G401 (cell line): Measurements from ENCODE around the gene ATP12A. TPM values are rescaled to one million over a fixed set of nuclear protein-coding genes. Genes with fewer than 3 reads are reported as not detected.

Experiments
- DNase-seq: peaks from one replicate; pipeline ENCODE4 v3.0.0-alpha.2; 2015; ENCODE audit warnings: low spot score
- in situ Hi-C: cut with HindIII; loops from 2 replicates; pipeline ENCODE4 v1.10.0; 2016; ENCODE audit warnings: low sequenced_read_pairs, mixed read lengths
- total RNA-seq: library from RNA; depleted of rRNA; stranded (reverse); fragments of >200 nt; shearing (Covaris generic); gene quantifications from 2 replicates; pipeline ENCODE4 v1.2.3, GENCODE V29; 2014

The ATP12A gene
- total RNA-seq, 1 experiment from 2014 or later, result not detected

DNA sequence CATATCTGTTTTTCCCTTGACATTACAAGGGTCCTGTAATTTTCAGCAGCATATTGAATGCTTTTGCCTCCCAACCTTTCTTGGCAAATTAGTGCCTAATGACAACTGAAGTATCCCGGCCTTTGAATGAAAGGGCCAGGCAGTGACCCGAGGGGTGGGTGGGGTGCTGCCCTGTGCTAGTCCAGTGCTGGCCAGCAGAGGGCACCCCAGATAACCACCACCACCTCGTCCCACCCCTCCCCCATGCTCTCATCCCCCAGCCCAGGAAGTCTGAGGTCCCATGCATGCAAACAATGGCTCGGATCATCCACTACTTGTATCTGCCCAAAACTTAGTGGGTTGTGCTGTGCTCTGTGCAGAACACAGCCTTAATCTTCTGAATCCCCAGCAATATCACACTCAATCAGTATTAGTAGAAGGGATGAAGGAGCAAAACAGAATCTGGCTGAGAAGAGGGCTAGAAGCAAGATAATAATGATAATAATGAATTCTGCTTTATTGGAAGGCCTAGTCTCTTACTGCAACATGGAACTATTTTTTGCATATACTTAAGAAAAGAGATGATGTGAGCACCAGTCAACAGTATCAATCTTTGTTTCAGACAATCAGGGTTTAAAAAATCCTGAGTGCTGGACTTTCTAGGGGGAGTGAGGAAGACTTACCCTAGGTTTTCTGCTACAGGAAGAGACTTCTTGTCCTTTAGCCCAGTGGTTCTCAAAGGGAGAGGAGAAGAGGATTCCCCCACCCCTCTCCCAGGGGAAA lies 3.8 kb downstream of the ATP12A start:
- in situ Hi-C loops, result no loop called here
- no peak for DNase-seq

DNA sequence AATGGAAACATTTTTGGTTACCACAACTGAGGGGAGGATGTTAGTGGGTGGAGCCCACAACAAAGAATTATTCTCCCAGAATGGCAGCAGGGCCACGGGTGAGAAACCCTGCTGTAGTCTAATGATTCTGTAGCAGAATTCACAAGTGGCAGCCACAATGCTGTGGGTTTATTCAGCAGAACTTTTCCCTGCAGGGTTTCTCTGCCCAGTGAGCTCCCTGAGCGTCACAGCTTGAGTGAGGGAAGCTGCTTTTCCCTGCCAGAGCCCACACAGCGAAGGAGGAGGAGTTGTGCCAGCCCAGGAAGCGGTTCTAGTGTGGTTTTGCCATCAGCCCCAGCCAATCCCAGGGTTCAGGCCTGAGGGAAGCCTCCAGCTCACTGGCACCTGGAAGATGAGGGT lies 4.4 kb downstream of the ATP12A start:
- in situ Hi-C loops, result no loop called here
- no peak for DNase-seq

- in situ Hi-C loops, result no loop called here
- no peak for DNase-seq
Observed at GRCh38 chr13:24685314-24685713, 5.1 kb downstream of the ATP12A start.

GRCh38 chr13:24687611-24688010 lies 7.4 kb downstream of the ATP12A start:
- DNase-seq, result no peak
- in situ Hi-C loops, result no loop called here

DNA sequence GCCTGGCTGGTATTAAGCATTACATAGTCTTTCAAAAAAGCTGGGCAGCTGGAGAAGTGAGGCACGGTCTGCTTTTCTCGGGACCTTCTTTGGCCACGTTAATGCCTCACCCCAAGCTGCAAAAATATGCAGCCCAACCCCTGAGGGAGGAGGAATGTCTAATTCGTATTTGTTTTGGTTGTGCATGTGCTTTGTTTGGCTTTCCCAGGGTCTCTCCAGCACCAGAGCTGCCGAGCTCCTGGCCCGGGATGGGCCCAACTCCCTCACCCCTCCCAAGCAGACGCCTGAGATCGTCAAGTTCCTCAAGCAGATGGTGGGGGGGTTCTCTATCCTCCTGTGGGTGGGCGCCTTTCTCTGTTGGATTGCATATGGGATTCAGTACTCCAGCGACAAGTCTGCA lies 7.9 kb downstream of the ATP12A start:
- in situ Hi-C loops, result no loop called here
- no peak for DNase-seq

- in situ Hi-C loops, result no loop called here
- DNase-seq, result no peak
Observed at GRCh38 chr13:24688950-24689349, 8.7 kb downstream of the ATP12A start.

DNA sequence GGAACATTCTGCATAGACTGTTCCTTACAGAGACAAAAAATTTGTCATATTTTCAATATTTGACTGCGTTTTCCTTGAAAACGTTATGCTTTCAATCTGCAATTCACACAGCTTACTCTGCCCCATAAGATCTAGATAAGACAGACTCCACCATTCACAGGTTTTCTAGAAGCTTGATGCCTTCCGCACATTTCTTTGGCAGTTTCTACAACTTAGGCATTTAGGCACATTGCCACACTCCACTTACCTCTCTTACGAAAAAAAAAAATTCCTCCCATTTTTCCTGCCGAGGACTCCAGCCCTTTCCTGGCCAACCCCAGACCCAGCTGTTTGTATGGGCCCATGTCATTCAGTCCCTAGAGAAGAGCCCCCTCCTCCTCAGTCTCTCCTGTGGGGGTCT lies 11.2 kb downstream of the ATP12A start:
- in situ Hi-C loops, result no loop called here
- no peak for DNase-seq

- DNase-seq, result no peak
- in situ Hi-C loops, result no loop called here
Observed at GRCh38 chr13:24692561-24692960, 12.4 kb downstream of the ATP12A start.

- in situ Hi-C loops, result no loop called here
- peak; percentile 44 for DNase-seq
Observed at GRCh38 chr13:24693862-24694471, 13.8 kb downstream of the ATP12A start.

DNA sequence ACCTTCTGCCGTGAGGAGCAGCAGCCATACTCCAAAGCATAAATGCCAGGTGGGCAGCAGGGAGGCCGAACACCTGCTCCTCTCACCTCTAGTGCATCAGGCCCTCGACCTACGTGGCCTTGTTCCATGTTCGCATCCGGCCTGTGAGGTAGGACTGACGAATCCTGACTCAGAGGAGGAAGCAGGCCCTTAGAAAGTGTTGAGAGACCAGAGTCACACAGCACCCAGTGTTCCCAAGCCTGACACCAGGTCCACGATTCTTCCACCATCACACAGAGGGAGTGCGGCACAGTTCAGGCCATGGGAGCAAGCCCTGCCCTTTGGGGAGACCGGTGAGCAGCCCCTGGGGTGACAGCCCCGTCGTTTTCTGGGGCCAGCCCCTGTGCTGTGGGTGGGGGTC lies 14.7 kb downstream of the ATP12A start:
- no peak for DNase-seq
- in situ Hi-C loops, result no loop called here

DNA sequence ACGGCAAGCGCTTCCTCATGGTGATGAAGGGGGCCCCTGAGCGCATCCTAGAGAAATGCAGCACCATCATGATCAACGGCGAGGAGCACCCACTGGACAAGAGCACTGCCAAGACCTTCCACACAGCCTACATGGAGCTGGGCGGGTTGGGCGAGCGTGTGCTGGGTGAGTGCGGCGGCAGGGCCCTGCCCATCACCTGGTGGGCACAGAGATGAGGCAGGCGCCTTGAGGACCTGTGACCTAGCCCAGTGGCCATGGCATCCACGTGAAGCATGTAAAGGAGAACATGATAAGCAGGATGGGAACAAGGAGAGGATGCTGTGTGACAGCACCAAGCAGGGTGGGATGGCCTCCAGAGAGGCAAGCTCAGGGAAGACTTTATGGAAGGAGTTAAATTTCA lies 18.5 kb downstream of the ATP12A start:
- no peak for DNase-seq
- in situ Hi-C loops, result no loop called here

- in situ Hi-C loops, result no loop called here
Observed at GRCh38 chr13:24699541-24699940, 19.3 kb downstream of the ATP12A start.

GRCh38 chr13:24700539-24700938 lies 20.3 kb downstream of the ATP12A start:
- no peak for DNase-seq
- in situ Hi-C loops, result no loop called here

More at GRCh38 chr13:24699541-24699940, 19.3 kb downstream of the ATP12A start:
- DNase-seq, result no peak

GRCh38 chr13:24706886-24707585 lies 26.8 kb downstream of the ATP12A start:
- in situ Hi-C loops, result no loop called here
- DNase-seq, result no peak

DNA sequence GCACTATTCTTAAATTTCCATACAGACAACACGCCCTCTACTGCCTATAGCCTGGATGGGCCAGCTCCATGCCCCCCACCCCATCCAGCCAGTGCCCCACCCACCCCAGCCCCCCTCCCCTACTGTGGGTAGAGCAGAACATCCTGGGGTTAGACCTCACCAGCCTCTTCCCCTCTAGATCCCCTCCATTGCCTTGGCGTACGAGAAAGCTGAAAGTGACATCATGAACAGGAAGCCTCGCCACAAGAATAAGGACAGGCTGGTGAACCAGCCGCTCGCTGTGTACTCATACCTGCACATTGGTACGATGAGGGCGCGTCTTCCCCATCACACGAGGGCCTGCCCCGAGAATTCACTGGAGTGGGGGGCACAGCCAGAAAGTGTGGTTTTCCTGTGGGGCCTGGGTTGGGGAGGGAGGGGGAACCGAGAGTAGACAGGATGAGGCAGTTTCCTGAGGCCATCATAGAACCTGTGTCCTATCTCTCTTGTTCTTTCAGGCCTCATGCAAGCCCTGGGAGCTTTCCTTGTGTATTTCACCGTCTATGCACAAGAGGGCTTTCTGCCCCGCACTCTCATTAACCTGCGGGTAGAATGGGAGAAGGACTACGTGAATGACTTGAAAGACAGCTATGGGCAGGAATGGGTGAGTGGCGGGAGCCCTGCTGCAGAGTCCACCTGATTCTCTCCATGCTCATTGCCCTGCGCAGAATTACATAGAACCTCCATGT lies 29.1 kb downstream of the ATP12A start:
- DNase-seq, result no peak
- in situ Hi-C loops, result no loop called here

DNA sequence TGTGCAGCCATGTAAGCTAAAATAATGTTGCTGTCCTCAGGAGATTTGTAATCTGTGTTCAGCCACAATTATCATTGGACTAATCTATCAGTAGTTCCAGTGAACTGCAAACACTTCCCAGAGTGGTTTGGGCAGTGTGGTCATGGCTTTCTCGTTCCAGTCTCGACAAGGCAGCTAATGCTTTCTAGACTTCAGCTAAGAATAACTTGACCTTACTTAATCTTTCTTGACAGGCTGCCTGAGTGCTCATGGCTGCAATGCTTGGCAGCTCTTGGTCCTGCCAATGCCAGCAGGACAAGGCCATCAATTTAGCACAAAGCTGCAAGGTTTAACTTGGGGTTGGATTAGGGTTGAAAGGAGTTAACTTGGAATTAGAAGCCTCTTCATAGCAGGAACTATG lies 32.8 kb downstream of the ATP12A start:
- DNase-seq, result peak; percentile 4
- in situ Hi-C loops, result no loop called here

DNA sequence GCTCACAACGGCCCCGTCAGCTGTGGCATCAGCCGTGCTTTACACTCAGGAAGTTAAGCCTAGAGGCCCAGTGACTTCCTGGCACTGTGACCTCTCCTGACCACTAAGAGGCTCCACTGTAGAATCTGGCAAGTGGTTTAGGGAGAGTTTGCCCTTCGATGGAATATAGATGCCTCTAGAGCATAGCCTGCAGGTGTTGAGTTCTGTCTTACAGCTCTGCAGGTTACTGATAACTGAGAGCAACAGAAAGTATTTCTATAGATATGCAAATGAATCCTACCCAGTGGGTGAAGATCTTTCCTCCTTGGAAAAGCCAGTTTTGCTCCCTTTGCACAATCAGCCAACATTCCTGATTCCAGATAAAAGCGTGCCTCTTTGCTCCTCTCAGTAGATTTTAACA lies 35.8 kb downstream of the ATP12A start:
- no peak for DNase-seq
- in situ Hi-C loops, result no loop called here

DNA sequence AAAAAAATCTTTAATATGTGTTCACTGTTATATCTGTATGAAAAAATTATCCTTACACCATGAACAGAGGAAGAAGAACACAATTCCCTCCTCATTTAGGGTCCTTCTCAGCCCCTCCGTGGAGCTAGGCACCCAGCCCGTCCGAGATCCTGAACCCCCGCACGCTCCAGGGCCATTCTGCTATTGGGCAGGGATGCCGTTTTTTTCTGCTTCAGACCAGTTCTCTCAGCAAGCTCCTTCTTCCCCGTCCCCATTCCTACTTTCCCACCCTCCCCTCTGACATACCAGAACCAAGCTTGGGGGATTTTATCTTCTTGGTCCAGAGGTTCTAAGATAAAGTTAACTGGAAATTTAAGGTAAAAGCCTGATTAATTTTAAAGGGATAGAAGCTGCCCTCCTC lies 36.2 kb downstream of the ATP12A start:
- in situ Hi-C loops, result no loop called here
- DNase-seq, result no peak

DNA sequence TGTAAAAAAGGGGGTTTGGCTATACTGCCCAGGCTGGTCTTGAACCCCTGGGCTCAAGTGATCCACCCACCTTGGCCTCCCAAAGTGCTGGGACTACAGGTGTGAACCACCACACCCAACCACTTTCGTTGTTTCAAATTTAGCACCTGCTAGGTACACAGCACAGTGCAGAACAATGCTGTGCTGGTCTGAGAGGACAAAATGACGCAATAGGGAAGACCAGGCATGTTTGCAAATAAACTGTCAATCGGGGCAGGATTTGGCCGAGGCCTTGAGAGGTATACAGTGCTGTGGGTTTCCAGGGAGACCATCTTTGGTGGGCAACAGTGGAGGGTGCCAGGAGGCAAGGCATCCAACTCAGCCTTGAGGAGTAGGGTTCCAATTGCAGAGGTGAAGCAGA lies 37.0 kb downstream of the ATP12A start:
- in situ Hi-C loops, result no loop called here
- no peak for DNase-seq
